GM06990 (cell line): ENCODE measurements around the gene BTD.

Experiments
- DNase-seq: peaks from one replicate; pipeline ENCODE4 v3.0.0-alpha.2; 2011; ENCODE audit not compliant: insufficient read length; ENCODE audit errors: extremely low read depth
- H3K27me3 ChIP-seq: replicated peaks from 2 replicates; pipeline ENCODE4 v1.6.0; 2011; ENCODE audit warnings: low read length; ENCODE audit not compliant: control insufficient read depth, insufficient read depth
- H3K36me3 ChIP-seq: 2 replicates; pipeline ENCODE4 v1.5.1; 2011; ENCODE audit warnings: low read length; ENCODE audit not compliant: control insufficient read depth, insufficient read depth
- H3K4me3 ChIP-seq: replicated peaks from 2 replicates; pipeline ENCODE4 v1.5.1; 2011; ENCODE audit warnings: low read depth, mild to moderate bottlenecking, control low read depth, low read length
- TF ChIP-seq, protein P1 (sequence below): IDR thresholded peaks from 2 replicates; pipeline ENCODE4 v1.5.1; 2011; ENCODE audit warnings: low read length, control low read depth, mild to moderate bottlenecking, inconsistent platforms; ENCODE audit not compliant: insufficient read depth, poor library complexity, severe bottlenecking

The BTD gene

GRCh38 chr3:15558581-15558980, 43.0 kb upstream of the BTD start:
- Histone ChIP-seq H3K4me3 (no peak overlapping the region), H3K27me3 (no peaks in the 10 kb centered on the region), H3K36me3 (peaks cover 2% of the 10 kb centered on the region)
- no peak for DNase-seq
- TF ChIP-seq, protein P1, sequence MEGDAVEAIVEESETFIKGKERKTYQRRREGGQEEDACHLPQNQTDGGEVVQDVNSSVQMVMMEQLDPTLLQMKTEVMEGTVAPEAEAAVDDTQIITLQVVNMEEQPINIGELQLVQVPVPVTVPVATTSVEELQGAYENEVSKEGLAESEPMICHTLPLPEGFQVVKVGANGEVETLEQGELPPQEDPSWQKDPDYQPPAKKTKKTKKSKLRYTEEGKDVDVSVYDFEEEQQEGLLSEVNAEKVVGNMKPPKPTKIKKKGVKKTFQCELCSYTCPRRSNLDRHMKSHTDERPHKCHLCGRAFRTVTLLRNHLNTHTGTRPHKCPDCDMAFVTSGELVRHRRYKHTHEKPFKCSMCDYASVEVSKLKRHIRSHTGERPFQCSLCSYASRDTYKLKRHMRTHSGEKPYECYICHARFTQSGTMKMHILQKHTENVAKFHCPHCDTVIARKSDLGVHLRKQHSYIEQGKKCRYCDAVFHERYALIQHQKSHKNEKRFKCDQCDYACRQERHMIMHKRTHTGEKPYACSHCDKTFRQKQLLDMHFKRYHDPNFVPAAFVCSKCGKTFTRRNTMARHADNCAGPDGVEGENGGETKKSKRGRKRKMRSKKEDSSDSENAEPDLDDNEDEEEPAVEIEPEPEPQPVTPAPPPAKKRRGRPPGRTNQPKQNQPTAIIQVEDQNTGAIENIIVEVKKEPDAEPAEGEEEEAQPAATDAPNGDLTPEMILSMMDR = no peak

DNA sequence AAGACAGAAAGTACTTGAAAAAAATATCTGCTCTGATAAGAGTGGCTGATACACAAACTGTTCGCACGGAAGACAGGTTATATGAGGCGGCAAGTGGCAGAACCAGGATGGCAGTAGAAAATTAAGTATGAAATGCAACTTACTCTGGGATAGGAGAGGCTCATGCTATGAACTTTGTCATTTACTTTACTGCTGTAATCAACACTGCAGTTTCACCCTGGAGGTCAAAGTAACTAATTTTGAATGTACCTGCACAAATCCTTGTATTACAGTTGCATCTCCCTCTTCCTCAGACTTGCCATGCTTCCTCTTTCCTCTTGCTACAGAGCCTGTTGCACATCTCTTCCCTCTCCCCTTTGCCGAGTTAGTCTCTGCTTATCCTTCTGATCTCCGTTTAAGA, 39.0 kb upstream of the BTD start:
- no peaks in the 10 kb centered on the region for H3K27me3 ChIP-seq
- TF ChIP-seq, protein P1 = no peak
- DNase-seq = no peak
- H3K36me3 ChIP-seq = peaks cover 4% of the 10 kb centered on the region
- no peak overlapping the region for H3K4me3 ChIP-seq

DNA sequence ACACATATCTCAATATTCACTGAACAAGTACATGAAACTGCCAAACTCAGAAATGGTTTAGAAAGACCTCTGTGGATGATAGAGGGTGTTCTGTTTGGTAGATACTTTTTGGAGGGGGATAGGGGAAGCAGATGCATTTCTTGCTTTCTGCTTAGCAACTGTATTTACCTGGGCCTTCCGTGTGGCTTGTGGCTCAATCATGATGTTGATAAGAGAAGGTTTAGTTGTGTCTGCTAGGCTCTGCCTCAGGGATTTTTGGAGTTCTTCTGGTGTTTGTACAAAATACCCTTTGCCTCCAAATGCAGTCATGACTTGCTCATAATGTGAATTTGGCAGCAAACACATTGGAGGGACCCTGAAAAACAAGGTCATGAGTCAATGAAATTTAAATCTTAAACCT, 38.4 kb upstream of the BTD start:
- Histone ChIP-seq H3K27me3 (no peaks in the 10 kb centered on the region), H3K36me3 (peaks cover 5% of the 10 kb centered on the region), H3K4me3 (no peak overlapping the region)
- DNase-seq = no peak
- TF ChIP-seq, protein P1 = no peak

- peaks cover 8% of the 10 kb centered on the region for H3K36me3 ChIP-seq
- TF ChIP-seq, protein P1 = no peak
- no peak for DNase-seq
- H3K27me3 ChIP-seq = no peaks in the 10 kb centered on the region
- no peak overlapping the region for H3K4me3 ChIP-seq
Observed at GRCh38 chr3:15572138-15572537, 29.4 kb upstream of the BTD start.

GRCh38 chr3:15575446-15575845, 26.1 kb upstream of the BTD start:
- DNase-seq = no peak
- no peak overlapping the region for H3K4me3 ChIP-seq
- no peaks in the 10 kb centered on the region for H3K27me3 ChIP-seq
- TF ChIP-seq, protein P1 = no peak
- peaks cover 12% of the 10 kb centered on the region for H3K36me3 ChIP-seq

DNA sequence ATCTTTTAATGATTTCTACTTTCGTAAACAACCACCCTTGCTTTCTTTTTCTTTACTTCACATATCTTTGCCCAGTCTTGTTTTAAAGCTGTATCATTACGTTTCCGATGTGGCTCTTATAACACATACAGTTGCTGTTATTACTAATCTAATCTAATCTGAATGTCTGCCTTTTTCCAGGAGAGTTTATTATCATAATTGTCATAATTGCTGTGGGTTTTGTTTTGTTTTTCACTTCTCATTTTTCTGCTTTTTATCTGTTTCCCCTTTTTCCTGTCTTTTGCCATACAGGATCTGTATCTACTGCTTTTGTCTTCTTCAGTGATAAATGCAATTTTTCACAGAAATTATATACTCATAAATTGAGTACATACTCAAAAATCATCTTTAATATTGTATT, 25.1 kb upstream of the BTD start:
- H3K4me3 ChIP-seq = no peak overlapping the region
- no peak for DNase-seq
- TF ChIP-seq, protein P1 = no peak
- no peaks in the 10 kb centered on the region for H3K27me3 ChIP-seq
- peaks cover 9% of the 10 kb centered on the region for H3K36me3 ChIP-seq
